Adrenal gland (tissue), 12 donors: ENCODE data around the gene NAALADL2. TPM values are rescaled to one million over a fixed set of nuclear protein-coding genes. Genes with fewer than 3 reads are reported as not detected.

Experiments
- DNase-seq, 7 donors: peaks; one replicate each; pipeline ENCODE4 v3.0.0-alpha.2; 2019 to 2020
- H3K27ac ChIP-seq, 5 donors: fragments of 200-600 bp; sonication (generic) in 4 of 5; 1 replicate in 3 of 5; 2 replicates in 2 of 5; pipeline versions ENCODE4 v1.5.1 to v1.8.0; 2016 to 2020; ENCODE audit warnings: mild to moderate bottlenecking in 1 of 5
- H3K27me3 ChIP-seq: fragments of 200-600 bp; 2 replicates; pipeline ENCODE4 v1.8.0; 2021
- H3K36me3 ChIP-seq, 2 donors: fragments of 200-600 bp; replicated peaks in 1 of 2; 1 replicate in 1 of 2; 2 replicates in 1 of 2; pipeline versions ENCODE4 v1.5.1 to v1.8.0; 2018 to 2022
- H3K4me1 ChIP-seq, 2 donors: fragments of 200-600 bp; replicated peaks in 1 of 2; 1 replicate in 1 of 2; 2 replicates in 1 of 2; pipeline versions ENCODE4 v1.5.1 to v1.8.0; 2018 to 2021
- H3K4me3 ChIP-seq, 4 donors: fragments of 200-600 bp; sonication (generic) in 3 of 4; one replicate each; pipeline ENCODE4 v1.5.1; 2016 to 2018
- H3K9me3 ChIP-seq, 3 donors: fragments of 200-600 bp; sonication (generic) in 1 of 3; replicated peaks in 1 of 3; 1 replicate in 2 of 3; 2 replicates in 1 of 3; pipeline versions ENCODE4 v1.5.1 to v1.8.0; 2016 to 2021
- POLR2A ChIP-seq, 2 donors: fragments of 450-650 bp; IDR thresholded peaks; one replicate each; pipeline ENCODE4 v1.6.1; 2017; ENCODE audit warnings: antibody characterized with exemption in 2 of 2, mild to moderate bottlenecking in 2 of 2, moderate library complexity in 1 of 2
- WGBS, 4 donors: extraction: QIAGEN DNeasy Blood & Tissue Kit in 2 of 4; methylation state at CpG; one replicate each; pipeline versions ENCODE4 v1.1.5 to v1.1.7; 2013 to 2017; 5-methylcytosine and 5-hydroxymethylcytosine counted together
- intact Hi-C, 2 donors: fragments of 100-400 bp; cut with DNase I; formaldehyde crosslinking; loops; one replicate each; pipeline versions ENCODE4 v1.14.1 to v1.15.0; 2022 to 2023
- polyA plus RNA-seq, 3 donors: library from polyadenylated mRNA; stranded (reverse); fragments of 200-250 nt in 2 of 3; fragments of 350-450 nt in 1 of 3; fragmentation: Illumina TruSeq in 1 of 3; extraction: RNeasy Lipid Tissue Mini Kit (QIAGEN cat#74804) in 1 of 3; gene quantifications; one replicate each; pipeline ENCODE4 v1.2.3, GENCODE V29; 2013 to 2014
- total RNA-seq, 9 donors: library from RNA; depleted of rRNA in 4 of 9; stranded (reverse); fragments of >200 nt in 4 of 9; fragments of 120-200 nt in 1 of 9; fragmentation: NEBNext Ultra II Directional in 1 of 9; extraction: Animal tissue kit (Norgen Biotek cat#: 25700) in 1 of 9; gene quantifications; one replicate each; pipeline versions ENCODE4 v1.1.0 to v1.2.4, GENCODE V29; 2013 to 2023
- TF ChIP-seq, protein P1 (sequence below), 6 experiments: fragments of 450-650 bp in 4 of 6; fragments of 200-600 bp in 2 of 6; sonication (generic) in 1 of 6; IDR thresholded peaks; 1 replicate in 5 of 6; 2 replicates in 1 of 6; pipeline versions ENCODE4 v1.5.1 to v1.8.0; 2016 to 2021; ENCODE audit warnings: antibody characterized with exemption in 6 of 6, mild to moderate bottlenecking in 2 of 6, moderate library complexity in 1 of 6
- donor health status: healthy with polysubstance abuse.
- donor health status: Bipolar disorder and iron deficiency.
- donor health status: DM: yes; HTN: yes; CAD: no.
- donor health status: DM: no; HTN: no; CAD: no.
- donor health status: DM: no; HTN: no; CAD: no.
- donor health status: DM: yes; HTN: yes; CAD: no.

The NAALADL2 gene
- total and polyA plus RNA-seq, 12 donors: 0.24 to 7.8 (median 4.8) TPM

DNA sequence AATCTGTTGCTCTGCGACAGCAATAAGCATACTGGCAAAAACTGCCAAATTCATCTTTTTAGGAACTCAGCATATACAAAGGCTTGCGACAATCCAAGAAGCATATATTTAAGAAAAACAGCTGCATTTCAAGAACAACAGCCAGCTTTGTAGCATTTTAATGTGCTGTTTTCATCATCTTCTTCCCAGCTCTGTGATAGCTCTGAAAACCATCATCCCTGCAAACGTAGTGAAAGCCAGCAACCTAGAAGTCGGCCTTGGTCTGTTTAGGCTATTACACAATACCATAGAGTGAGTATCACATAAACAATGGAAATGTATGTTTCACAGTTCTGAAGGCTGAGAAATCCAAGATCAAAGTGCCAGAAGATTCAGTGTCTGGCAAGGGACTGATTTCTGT lies 187.5 kb downstream of the NAALADL2 start:
- WGBS, 4 donors: 81 to 88% (median 84%) methylated on average over 4 of the region's 4 CpGs
- no peaks in the 10 kb centered on the region for H3K4me1 ChIP-seq
- H3K27ac ChIP-seq: no peak overlapping the region
- TF ChIP-seq POLR2A (IDR thresholded peaks at IDR 0.05): no peak
- TF ChIP-seq, protein P1, sequence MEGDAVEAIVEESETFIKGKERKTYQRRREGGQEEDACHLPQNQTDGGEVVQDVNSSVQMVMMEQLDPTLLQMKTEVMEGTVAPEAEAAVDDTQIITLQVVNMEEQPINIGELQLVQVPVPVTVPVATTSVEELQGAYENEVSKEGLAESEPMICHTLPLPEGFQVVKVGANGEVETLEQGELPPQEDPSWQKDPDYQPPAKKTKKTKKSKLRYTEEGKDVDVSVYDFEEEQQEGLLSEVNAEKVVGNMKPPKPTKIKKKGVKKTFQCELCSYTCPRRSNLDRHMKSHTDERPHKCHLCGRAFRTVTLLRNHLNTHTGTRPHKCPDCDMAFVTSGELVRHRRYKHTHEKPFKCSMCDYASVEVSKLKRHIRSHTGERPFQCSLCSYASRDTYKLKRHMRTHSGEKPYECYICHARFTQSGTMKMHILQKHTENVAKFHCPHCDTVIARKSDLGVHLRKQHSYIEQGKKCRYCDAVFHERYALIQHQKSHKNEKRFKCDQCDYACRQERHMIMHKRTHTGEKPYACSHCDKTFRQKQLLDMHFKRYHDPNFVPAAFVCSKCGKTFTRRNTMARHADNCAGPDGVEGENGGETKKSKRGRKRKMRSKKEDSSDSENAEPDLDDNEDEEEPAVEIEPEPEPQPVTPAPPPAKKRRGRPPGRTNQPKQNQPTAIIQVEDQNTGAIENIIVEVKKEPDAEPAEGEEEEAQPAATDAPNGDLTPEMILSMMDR (IDR thresholded peaks at IDR 0.05): no peak
- H3K4me3 ChIP-seq: no peak overlapping the region
- peaks cover 0 to 7% (median 0%) of the 10 kb centered on the region in 3 donors for H3K9me3 ChIP-seq
- H3K36me3 ChIP-seq: no peaks in the 10 kb centered on the region
- H3K27me3 ChIP-seq: no peaks in the 10 kb centered on the region
- no peak for DNase-seq
- intact Hi-C loops: no loop called here

DNA sequence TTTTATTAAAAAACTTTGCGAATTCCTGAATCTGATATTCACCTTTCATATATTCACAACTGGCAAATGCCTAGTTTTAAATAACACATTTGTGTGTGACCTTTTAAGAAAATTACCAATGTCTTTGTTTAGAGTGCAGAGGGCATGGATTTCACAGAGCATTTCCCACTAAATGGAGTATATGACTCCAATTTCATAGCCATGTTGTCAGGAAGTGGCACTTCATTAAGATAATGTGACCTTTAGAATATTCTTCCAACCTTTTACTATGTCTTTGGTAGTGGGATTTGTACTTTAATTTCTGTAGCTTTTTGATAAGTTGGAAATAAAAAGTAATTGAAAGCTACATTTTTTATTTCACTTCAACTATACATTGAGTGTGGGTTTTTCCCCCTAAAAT lies 188.7 kb downstream of the NAALADL2 start:
- H3K27ac ChIP-seq: no peak overlapping the region
- H3K4me3 ChIP-seq: no peak overlapping the region
- H3K4me1 ChIP-seq: no peaks in the 10 kb centered on the region
- TF ChIP-seq POLR2A (IDR thresholded peaks at IDR 0.05): no peak
- TF ChIP-seq, protein P1 (IDR thresholded peaks at IDR 0.05): no peak
- no peaks in the 10 kb centered on the region for H3K27me3 ChIP-seq
- DNase-seq: no peak
- intact Hi-C loops: no loop called here
- WGBS, 4 donors: 91 to 94% (median 94%) methylated on average over 1 of the region's 1 CpG
- peaks cover 0 to 7% (median 0%) of the 10 kb centered on the region in 3 donors for H3K9me3 ChIP-seq
- no peaks in the 10 kb centered on the region for H3K36me3 ChIP-seq

DNA sequence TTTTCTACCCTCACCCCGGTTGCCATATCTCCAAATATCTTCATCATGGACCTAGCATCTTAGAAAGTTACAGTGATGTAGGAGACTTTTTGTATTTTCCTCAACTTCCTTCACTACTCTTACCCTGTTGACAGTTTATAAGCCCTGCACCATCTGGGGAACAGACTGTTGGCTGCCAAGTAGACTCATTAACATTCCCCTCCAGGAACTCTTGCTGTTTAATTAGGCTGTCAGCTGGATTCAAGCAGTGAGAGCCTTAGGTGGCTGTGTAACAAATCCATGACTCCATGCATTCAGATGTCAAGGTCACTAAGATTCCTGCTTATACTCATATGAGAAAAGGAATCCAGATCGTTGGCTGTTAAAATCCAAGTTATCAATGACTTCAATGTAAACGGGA lies 198.3 kb downstream of the NAALADL2 start:
- H3K4me3 ChIP-seq: no peak overlapping the region
- no peaks in the 10 kb centered on the region for H3K4me1 ChIP-seq
- no peaks in the 10 kb centered on the region for H3K36me3 ChIP-seq
- H3K27ac ChIP-seq: no peak overlapping the region
- TF ChIP-seq, protein P1 (IDR thresholded peaks at IDR 0.05): no peak
- TF ChIP-seq POLR2A (IDR thresholded peaks at IDR 0.05): no peak
- H3K27me3 ChIP-seq: no peaks in the 10 kb centered on the region
- intact Hi-C loops: no loop called here
- no peak for DNase-seq
- 65 to 79% (median 75%) methylated on average over 3 of the region's 3 CpGs for WGBS, 4 donors
- H3K9me3 ChIP-seq: no peaks in the 10 kb centered on the region

DNA sequence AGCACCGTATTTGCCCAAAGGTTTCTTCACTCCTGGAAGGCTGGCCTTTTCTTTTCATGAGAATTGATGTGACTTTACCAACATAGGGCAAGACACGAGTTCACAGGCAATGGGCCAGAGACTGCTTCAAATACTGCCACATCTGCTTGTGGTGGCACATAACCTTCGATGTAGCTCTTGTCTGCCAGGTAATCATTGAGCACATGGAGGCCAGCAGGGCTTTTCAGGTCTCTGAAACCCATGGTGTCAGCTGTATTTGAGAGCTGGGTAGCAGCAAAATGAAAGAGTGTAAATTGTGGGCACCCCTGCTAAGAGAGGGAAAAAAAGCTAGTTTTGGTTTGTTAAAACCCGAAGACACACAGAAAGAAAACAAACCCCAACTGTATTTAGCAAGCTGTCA lies 200.7 kb downstream of the NAALADL2 start:
- no peaks in the 10 kb centered on the region for H3K4me1 ChIP-seq
- DNase-seq: no peak
- 73 to 91% (median 88%) methylated on average over 4 of the region's 4 CpGs for WGBS, 4 donors
- intact Hi-C loops: no loop called here
- H3K27me3 ChIP-seq: no peaks in the 10 kb centered on the region
- H3K36me3 ChIP-seq: no peaks in the 10 kb centered on the region
- no peak overlapping the region for H3K27ac ChIP-seq
- no peaks in the 10 kb centered on the region for H3K9me3 ChIP-seq
- H3K4me3 ChIP-seq: no peak overlapping the region
- TF ChIP-seq POLR2A (IDR thresholded peaks at IDR 0.05): no peak
- TF ChIP-seq, protein P1 (IDR thresholded peaks at IDR 0.05): no peak
